Heart left ventricle (tissue), 16 donors: ENCODE measurements around the gene LRRC3B. TPM values are rescaled to one million over a fixed set of nuclear protein-coding genes. Genes with fewer than 3 reads are reported as not detected.

ENCODE experiments used
- ATAC-seq, 4 donors: fragments of 200-7000 bp; cut with Tn5 transposase; one replicate each; pipeline ENCODE4 v1.9.1; 2020 to 2022; ENCODE audit warnings: moderate library complexity in 4 of 4, mild to moderate bottlenecking in 3 of 4, moderate number of reproducible peaks in 1 of 4
- DNase-seq, 5 donors: peaks; one replicate each; pipeline ENCODE4 v3.0.0-alpha.2; 2020
- H3K27ac ChIP-seq, 12 donors: fragments of 200-600 bp; sonication (generic) in 4 of 12; one replicate each; pipeline versions ENCODE4 v1.5.0 to v1.8.0; 2016 to 2022; ENCODE audit warnings: mild to moderate bottlenecking in 2 of 12
- H3K27me3 ChIP-seq, 9 donors: fragments of 200-600 bp; sonication (generic) in 2 of 9; one replicate each; pipeline versions ENCODE4 v1.5.1 to v1.8.0; 2016 to 2022; ENCODE audit warnings: mild to moderate bottlenecking in 3 of 9
- H3K36me3 ChIP-seq, 9 donors: fragments of 200-600 bp; sonication (generic) in 2 of 9; one replicate each; pipeline versions ENCODE4 v1.5.0 to v1.8.0; 2018 to 2022; ENCODE audit warnings: mild to moderate bottlenecking in 2 of 9
- H3K4me1 ChIP-seq, 12 donors: fragments of 200-600 bp; sonication (generic) in 4 of 12; one replicate each; pipeline versions ENCODE4 v1.5.0 to v1.8.0; 2016 to 2022; ENCODE audit warnings: mild to moderate bottlenecking in 3 of 12
- H3K4me3 ChIP-seq, 12 donors: fragments of 200-600 bp; sonication (generic) in 4 of 12; one replicate each; pipeline versions ENCODE4 v1.5.0 to v1.8.0; 2017 to 2022; ENCODE audit warnings: mild to moderate bottlenecking in 9 of 12, moderate library complexity in 4 of 12
- H3K9me3 ChIP-seq, 12 donors: fragments of 200-600 bp; sonication (generic) in 4 of 12; one replicate each; pipeline versions ENCODE4 v1.5.0 to v1.8.0; 2016 to 2022; ENCODE audit warnings: mild to moderate bottlenecking in 1 of 12
- POLR2A ChIP-seq, 2 donors: fragments of 450-650 bp; IDR thresholded peaks; one replicate each; pipeline ENCODE4 v1.6.1; 2017; ENCODE audit warnings: antibody characterized with exemption in 2 of 2, mild to moderate bottlenecking in 2 of 2, moderate library complexity in 2 of 2
- WGBS, 4 donors: extraction: QIAGEN DNeasy Blood & Tissue Kit in 2 of 4; methylation state at CpG; one replicate each; pipeline versions ENCODE4 v1.1.5 to v1.1.7; 2013 to 2018; 5-methylcytosine and 5-hydroxymethylcytosine counted together
- intact Hi-C, 10 donors: fragments of 100-400 bp; cut with DNase I; formaldehyde crosslinking; loops; one replicate each; pipeline versions ENCODE4 v1.11.1 to v1.14.2; 2022
- polyA plus RNA-seq, 2 donors: library from polyadenylated mRNA; stranded (reverse); fragments of 200-250 nt; gene quantifications; one replicate each; pipeline ENCODE4 v1.2.3, GENCODE V29; 2013
- total RNA-seq, 9 donors: library from RNA; depleted of rRNA in 2 of 9; stranded (reverse); fragments of >200 nt in 2 of 9; fragmentation: NEBNext Ultra II Directional in 3 of 9; extraction: Animal tissue kit (Norgen Biotek cat#: 25700) in 3 of 9; gene quantifications; one replicate each; pipeline versions ENCODE4 v1.1.0 to v1.2.4, GENCODE V29; 2016 to 2023
- TF ChIP-seq, protein P1 (sequence below), 12 donors: fragments of 200-600 bp; sonication (generic) in 4 of 12; IDR thresholded peaks; one replicate each; pipeline versions ENCODE4 v1.5.0 to v1.8.0; 2018 to 2022; ENCODE audit warnings: antibody characterized with exemption in 12 of 12, mild to moderate bottlenecking in 5 of 12
- donor health status: ischemic (EF 13 %, LVEDD 7.1; RV severe dilation, severe dysfunction).
- donor health status: healthy with polysubstance abuse.
- donor health status: DM: no; HTN: yes; CAD: no.
- donor health status: DM: no; HTN: no; CAD: no.
- donor health status: ischemic (EF 25% LVEDD 6.9; RV normal size, moderate dysfunction).
- donor health status: ischemic (EF 25% LVEDD 5.7; RV mildly dilated, moderate dysfunction).
- donor health status: healthy.
- donor health status: DM: yes; HTN: yes; CAD: no.
- donor health status: ischemic (EF 35%, LVEDD 5.7; RV mildly dilated, moderate dysfunction).
- donor health status: nonischemic (EF 11% LVEDD 7.7; RV severe dilation, severe dysfunction).
- donor health status: DM: yes; HTN: yes; CAD: no.
- donor health status: PGD.
- donor health status: ischemic (EF 29% LVEDD 5.4; RV normal size, mild dysfunction).
- donor health status: nonischemic (EF 23%, LVEDD 6.1; RV moderate dilation, normal function).

The LRRC3B gene
- total and polyA plus RNA-seq, 11 donors, result 0.04 to 0.32 (median 0.22) TPM; not detected in 4

DNA sequence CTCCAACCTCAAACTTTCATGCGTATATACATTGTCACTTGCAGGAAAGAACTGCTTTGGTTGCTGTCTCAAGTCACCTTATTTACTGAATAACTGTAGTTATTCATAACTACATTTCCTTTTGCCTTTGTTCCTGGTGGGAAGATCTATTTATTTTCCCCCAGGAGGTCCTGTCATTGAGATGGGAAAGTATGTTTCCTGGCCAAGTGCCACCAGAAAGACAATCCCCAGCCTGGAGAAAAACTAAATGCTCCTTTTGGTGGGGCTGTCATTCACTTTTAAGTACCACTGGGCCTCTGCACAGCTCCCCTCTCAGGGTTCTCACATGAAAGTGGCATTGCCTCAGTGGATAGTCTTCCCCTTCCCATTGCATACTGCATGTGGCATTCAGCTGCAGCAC is 59.8 kb downstream of the LRRC3B start:
- ATAC-seq (no peak), DNase-seq (no peak)
- intact Hi-C loops, result no loop called here
- Histone ChIP-seq H3K9me3 (peaks cover 0 to 5% (median 0%) of the 10 kb centered on the region in 12 donors), H3K4me1 (peaks cover 0 to 11% (median 0%) of the 10 kb centered on the region in 12 donors), H3K27ac (no peak overlapping the region), H3K4me3 (no peak overlapping the region), H3K36me3 (no peaks in the 10 kb centered on the region), H3K27me3 (no peaks in the 10 kb centered on the region)
- whole genome bisulfite sequencing, 4 donors, result 76 to 85% (median 81%) methylated on average over 1 of the region's 1 CpG
- TF ChIP-seq, protein P1, sequence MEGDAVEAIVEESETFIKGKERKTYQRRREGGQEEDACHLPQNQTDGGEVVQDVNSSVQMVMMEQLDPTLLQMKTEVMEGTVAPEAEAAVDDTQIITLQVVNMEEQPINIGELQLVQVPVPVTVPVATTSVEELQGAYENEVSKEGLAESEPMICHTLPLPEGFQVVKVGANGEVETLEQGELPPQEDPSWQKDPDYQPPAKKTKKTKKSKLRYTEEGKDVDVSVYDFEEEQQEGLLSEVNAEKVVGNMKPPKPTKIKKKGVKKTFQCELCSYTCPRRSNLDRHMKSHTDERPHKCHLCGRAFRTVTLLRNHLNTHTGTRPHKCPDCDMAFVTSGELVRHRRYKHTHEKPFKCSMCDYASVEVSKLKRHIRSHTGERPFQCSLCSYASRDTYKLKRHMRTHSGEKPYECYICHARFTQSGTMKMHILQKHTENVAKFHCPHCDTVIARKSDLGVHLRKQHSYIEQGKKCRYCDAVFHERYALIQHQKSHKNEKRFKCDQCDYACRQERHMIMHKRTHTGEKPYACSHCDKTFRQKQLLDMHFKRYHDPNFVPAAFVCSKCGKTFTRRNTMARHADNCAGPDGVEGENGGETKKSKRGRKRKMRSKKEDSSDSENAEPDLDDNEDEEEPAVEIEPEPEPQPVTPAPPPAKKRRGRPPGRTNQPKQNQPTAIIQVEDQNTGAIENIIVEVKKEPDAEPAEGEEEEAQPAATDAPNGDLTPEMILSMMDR (IDR thresholded peaks at IDR 0.05), result no peak
- TF ChIP-seq POLR2A (IDR thresholded peaks at IDR 0.05), result no peak

DNA sequence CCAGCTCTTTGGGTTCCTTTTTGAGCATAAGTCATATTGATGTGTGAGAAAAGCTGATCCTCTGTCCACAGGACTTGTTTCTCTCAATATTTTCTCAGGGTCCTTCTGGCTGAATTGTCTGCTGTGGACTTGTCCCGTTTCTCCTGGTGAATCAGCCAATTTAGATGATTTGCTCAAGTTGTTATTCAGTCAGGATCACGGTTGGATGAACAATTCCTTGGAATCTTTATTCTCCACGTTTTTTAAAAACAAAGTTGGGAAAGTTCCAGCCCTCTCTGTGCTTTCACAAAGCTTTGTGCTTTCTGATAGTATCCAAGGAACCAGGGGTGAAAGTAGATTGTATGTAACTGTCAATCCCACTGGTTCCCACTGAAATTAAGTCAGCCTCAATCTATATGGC is 61.3 kb downstream of the LRRC3B start:
- ATAC-seq, result no peak
- H3K9me3 ChIP-seq, result peaks cover 0 to 8% (median 0%) of the 10 kb centered on the region in 12 donors
- H3K4me1 ChIP-seq, result peaks cover 0 to 11% (median 0%) of the 10 kb centered on the region in 12 donors
- intact Hi-C loops, result no loop called here
- 63 to 68% (median 64%) methylated on average over 3 of the region's 3 CpGs for WGBS, 4 donors
- H3K4me3 ChIP-seq, result no peak overlapping the region
- TF ChIP-seq POLR2A (IDR thresholded peaks at IDR 0.05), result no peak
- TF ChIP-seq, protein P1 (IDR thresholded peaks at IDR 0.05), result no peak
- H3K27ac ChIP-seq, result no peak overlapping the region
- no peaks in the 10 kb centered on the region for H3K36me3 ChIP-seq
- H3K27me3 ChIP-seq, result no peaks in the 10 kb centered on the region
- no peak for DNase-seq

DNA sequence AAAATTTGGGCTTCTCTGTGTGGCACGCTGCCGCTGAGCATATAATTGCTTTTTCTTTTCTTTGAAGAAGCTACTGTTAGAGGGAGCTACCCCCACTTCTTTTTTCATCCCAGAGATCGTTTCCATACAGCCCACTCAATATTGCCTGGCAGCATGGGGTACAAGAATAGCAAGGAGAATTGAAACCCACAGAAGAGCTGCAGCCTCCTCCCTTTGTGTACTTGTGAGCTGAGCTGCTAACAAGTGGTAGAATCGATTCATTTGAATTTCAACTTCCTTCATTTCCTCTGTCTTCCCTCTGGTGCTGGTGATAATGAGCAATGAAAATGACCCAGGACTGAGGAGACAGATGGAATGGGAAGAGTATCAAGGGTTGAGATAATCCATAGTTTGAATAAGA is 64.9 kb downstream of the LRRC3B start:
- peaks cover 0 to 6% (median 0%) of the 10 kb centered on the region in 12 donors for H3K4me1 ChIP-seq
- H3K27me3 ChIP-seq, result no peaks in the 10 kb centered on the region
- 82 to 89% (median 84%) methylated on average over 4 of the region's 4 CpGs for WGBS, 4 donors
- H3K36me3 ChIP-seq, result no peaks in the 10 kb centered on the region
- intact Hi-C loops, result no loop called here
- H3K9me3 ChIP-seq, result peaks cover 0 to 8% (median 0%) of the 10 kb centered on the region in 12 donors
- TF ChIP-seq, protein P1 (IDR thresholded peaks at IDR 0.05), result no peak
- no peak for TF ChIP-seq POLR2A (IDR thresholded peaks at IDR 0.05)
- DNase-seq (no peak), ATAC-seq (no peak)
- no peak overlapping the region for H3K4me3 ChIP-seq
- no peak overlapping the region for H3K27ac ChIP-seq

DNA sequence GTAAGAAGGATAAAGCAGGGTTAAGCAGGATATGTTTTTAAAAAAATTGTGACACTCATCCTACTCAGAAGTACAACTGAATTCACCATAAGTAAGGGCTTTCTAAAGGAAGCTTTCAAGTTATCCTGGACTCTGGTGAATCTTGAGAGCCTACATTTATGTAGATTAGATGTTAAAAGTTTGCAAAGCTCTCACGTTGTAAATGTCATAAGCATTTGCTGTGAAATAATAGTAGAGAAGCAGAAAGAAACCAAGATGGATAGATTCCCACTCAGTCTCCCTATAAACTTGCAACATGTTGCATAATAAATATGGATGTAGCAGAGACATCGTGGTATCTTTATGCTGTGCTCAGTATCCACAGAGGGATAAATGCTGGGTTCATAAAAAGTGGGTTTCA is 77.0 kb downstream of the LRRC3B start:
- DNase-seq, result no peak
- WGBS, 4 donors, result 66 to 69% (median 67%) methylated on average over 2 of the region's 2 CpGs
- TF ChIP-seq POLR2A (IDR thresholded peaks at IDR 0.05), result no peak
- TF ChIP-seq, protein P1 (IDR thresholded peaks at IDR 0.05), result no peak
- Histone ChIP-seq H3K36me3 (no peaks in the 10 kb centered on the region), H3K27ac (no peak overlapping the region), H3K27me3 (peaks cover 0 to 2% (median 0%) of the 10 kb centered on the region in 9 donors), H3K9me3 (no peaks in the 10 kb centered on the region), H3K4me3 (no peak overlapping the region), H3K4me1 (no peaks in the 10 kb centered on the region)
- no peak for ATAC-seq
- intact Hi-C loops, result no loop called here
